HepG2 (cell line): ENCODE measurements around the gene HMCN2. TPM values are rescaled to one million over a fixed set of nuclear protein-coding genes. Genes with fewer than 3 reads are reported as not detected.
A peak's percentile ranks its signal among the peaks of the same experiment; 100 is the strongest.

Source experiments
- ARID5B ChIP-seq: IDR thresholded peaks from 2 replicates; pipeline ENCODE4 v1.4.0; 2020; ENCODE audit warnings: mild to moderate bottlenecking, missing genetic modification reagents
- HNF4A ChIP-seq: sonication (generic); formaldehyde crosslinking; IDR thresholded peaks from 2 replicates; pipeline ENCODE4 v1.4.0; 2020; ENCODE audit warnings: missing genetic modification reagents
- KMT2B ChIP-seq: IDR thresholded peaks from 2 replicates; pipeline ENCODE4 v1.6.1; 2016; ENCODE audit warnings: missing genetic modification reagents, missing compliant biosample characterization
- MAFK ChIP-seq, 2 experiments: IDR thresholded peaks in 1 of 2; conservative IDR thresholded peaks in 1 of 2; 2 replicates each; pipeline ENCODE4 v1.6.1; 2011; ENCODE audit warnings: improper control_type of control experiment in 2 of 2, low read length in 2 of 2
- NFIC ChIP-seq: IDR thresholded peaks from 2 replicates; pipeline ENCODE4 v1.6.1; 2012; ENCODE audit warnings: mild to moderate bottlenecking, low read length, inconsistent platforms
- NFKB2 ChIP-seq: sonication (generic); formaldehyde crosslinking; IDR thresholded peaks from 2 replicates; pipeline ENCODE4 v1.4.0; 2020; ENCODE audit warnings: missing genetic modification reagents, borderline replicate concordance
- PHF20 ChIP-seq: sonication (generic); formaldehyde crosslinking; IDR thresholded peaks from 2 replicates; pipeline ENCODE4 v1.5.0; 2020; ENCODE audit warnings: mild to moderate bottlenecking, missing genetic modification reagents
- POLR2A ChIP-seq, 2 experiments: IDR thresholded peaks; 2 replicates each; pipeline ENCODE4 v1.6.1; 2011; ENCODE audit warnings: low read depth in 2 of 2, low read length in 2 of 2, mild to moderate bottlenecking in 1 of 2, moderate library complexity in 1 of 2; ENCODE audit not compliant: insufficient read depth in 1 of 2
- PRDM10 ChIP-seq: sonication (generic); formaldehyde crosslinking; IDR thresholded peaks from 2 replicates; pipeline ENCODE4 v1.4.0; 2020; ENCODE audit warnings: low read depth, missing genetic modification reagents
- PTBP1 ChIP-seq: fragments of 200-400 bp; formaldehyde crosslinking; IDR thresholded peaks from 2 replicates; pipeline ENCODE4 v1.6.1; 2018; ENCODE audit warnings: low read length, low read depth; ENCODE audit not compliant: poor library complexity, severe bottlenecking
- RARA ChIP-seq: IDR thresholded peaks from 2 replicates; pipeline ENCODE4 v1.6.1; 2016; ENCODE audit warnings: missing genetic modification reagents, missing compliant biosample characterization
- ZNF619 ChIP-seq: sonication (generic); formaldehyde crosslinking; IDR thresholded peaks from 2 replicates; pipeline ENCODE4 v1.4.0; 2020; ENCODE audit warnings: mild to moderate bottlenecking, missing genetic modification reagents
- ZNF646 ChIP-seq: sonication (generic); formaldehyde crosslinking; IDR thresholded peaks from 2 replicates; pipeline ENCODE4 v1.9.0; 2021; ENCODE audit warnings: mild to moderate bottlenecking, missing genetic modification reagents
- polyA plus RNA-seq, 8 experiments: library from polyadenylated mRNA; depleted of rRNA in 3 of 8; stranded (reverse) in 7 of 8; unstranded in 1 of 8; fragments of >200 nt; fragmentation: Illumina TruSeq in 4 of 8; extraction: Trizol in 4 of 8; gene quantifications; 2 replicates each; pipeline versions ENCODE4 v1.2.1 to v1.2.3, GENCODE V29; 2011 to 2016; ENCODE audit warnings: low read depth in 4 of 8, missing spikeins in 1 of 8, mixed read lengths in 1 of 8; ENCODE audit not compliant: insufficient read depth in 1 of 8
- total RNA-seq, 5 experiments: library from RNA; depleted of rRNA; stranded (reverse); fragments of >200 nt; fragmentation: Illumina TruSeq; extraction: Trizol; gene quantifications; 2 replicates each; pipeline ENCODE4 v1.2.3, GENCODE V29; 2016; ENCODE audit warnings: low read depth in 1 of 5

The HMCN2 gene
- total and polyA plus RNA-seq, 2 of the 13 experiments (the other 11 are each of a cell fraction or from before 2014, with no cell fraction given), result 0.09 TPM; not detected in 1

- 0 out of 4 replicates have a peak, but pooled peaks of 1 of the 2 experiments have one; percentile 13 for TF ChIP-seq POLR2A (IDR thresholded peaks at IDR 0.05; ENCODE audit: insufficient read depth in 1 of 2, low read depth in 2 of 2, low read length in 2 of 2)
- no peak for TF ChIP-seq NFKB2 (CRISPR knock-in tag)
- TF ChIP-seq MAFK (conservative IDR thresholded peaks at IDR 0.05 in 1 of 2, IDR thresholded peaks at IDR 0.05 in 1 of 2; ENCODE audit: low read length in 2 of 2), result no peak
- TF ChIP-seq KMT2B (CRISPR knock-in tag), result no peak
- no peak for TF ChIP-seq ZNF646 (CRISPR knock-in tag)
- TF ChIP-seq HNF4A (CRISPR knock-in tag), result peak; percentile 62
- no peak for TF ChIP-seq PHF20
- no peak for TF ChIP-seq ZNF619
- TF ChIP-seq NFIC, result 0 out of 2 replicates have a peak, but pooled peaks have one; percentile 23
- TF ChIP-seq PTBP1, result no peak
- peak; percentile 79 for TF ChIP-seq RARA
- 0 out of 2 replicates have a peak, but pooled peaks have one; percentile 16 for TF ChIP-seq ARID5B (CRISPR knock-in tag)
- TF ChIP-seq PRDM10 (CRISPR knock-in tag), result no peak
Observed at GRCh38 chr9:130453487-130453886, 187.9 kb downstream of the HMCN2 start (continued).
